ENCODE data around the gene EEF2K.

EEF2K gene

GRCh38 chr16:22329199-22329695 lies 123.2 kb downstream of the EEF2K start:
- TF ChIP-seq CTCF (IDR thresholded peaks at IDR 0.05; ENCODE audit: low read depth, low read length), result no peak
- DNase-seq (ENCODE audit: extremely low read depth, low read depth), result no peak

- TF ChIP-seq CTCF (IDR thresholded peaks at IDR 0.05; ENCODE audit: low read depth, low read length), result no peak
- DNase-seq (ENCODE audit: extremely low read depth, low read depth), result no peak
Observed at GRCh38 chr16:22330326-22330725, 124.2 kb downstream of the EEF2K start.

- DNase-seq (ENCODE audit: extremely low read depth, low read depth), result no peak
- no peak for TF ChIP-seq CTCF (IDR thresholded peaks at IDR 0.05; ENCODE audit: low read depth, low read length)
Observed at GRCh38 chr16:22333457-22333994, 127.4 kb downstream of the EEF2K start.

GRCh38 chr16:22335668-22336246 lies 129.7 kb downstream of the EEF2K start:
- TF ChIP-seq CTCF (IDR thresholded peaks at IDR 0.05; ENCODE audit: low read depth, low read length), result no peak
- no peak for DNase-seq (ENCODE audit: extremely low read depth, low read depth)

GRCh38 chr16:22336581-22336980 lies 130.5 kb downstream of the EEF2K start:
- no peak for DNase-seq (ENCODE audit: extremely low read depth, low read depth)
- TF ChIP-seq CTCF (IDR thresholded peaks at IDR 0.05; ENCODE audit: low read depth, low read length), result no peak

- DNase-seq (ENCODE audit: extremely low read depth, low read depth), result no peak
- TF ChIP-seq CTCF (IDR thresholded peaks at IDR 0.05; ENCODE audit: low read depth, low read length), result no peak
Observed at GRCh38 chr16:22337045-22337444, 131.0 kb downstream of the EEF2K start.

- TF ChIP-seq CTCF (IDR thresholded peaks at IDR 0.05; ENCODE audit: low read depth, low read length), result no peak
Observed at GRCh38 chr16:22337849-22338635, 132.0 kb downstream of the EEF2K start.

More at GRCh38 chr16:22337849-22338635, 132.0 kb downstream of the EEF2K start:
- DNase-seq (ENCODE audit: extremely low read depth, low read depth), result no peak
